ENCODE data around the gene ENC1.

DNA sequence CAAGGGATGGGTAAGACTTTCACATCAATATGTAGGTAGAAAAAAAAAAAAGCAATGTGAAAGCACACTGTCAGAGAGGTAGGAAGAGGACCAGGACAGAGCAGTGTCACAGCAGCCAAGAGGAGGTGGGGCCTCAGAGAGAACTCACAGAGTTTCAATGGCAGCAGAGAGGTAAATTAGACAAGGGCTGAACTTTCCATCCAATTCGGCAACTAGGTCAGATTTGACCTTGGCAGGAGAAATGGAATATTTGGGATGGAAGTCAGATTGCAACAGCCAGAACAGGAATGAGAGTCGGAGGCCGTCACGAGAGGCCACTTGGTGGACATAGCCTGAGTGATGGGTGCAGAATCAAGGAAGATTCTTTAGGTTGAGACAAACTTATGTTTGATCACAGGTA, 57.7 kb downstream of the ENC1 start:
- TF ChIP-seq TAF1 (IDR thresholded peaks at IDR 0.05; ENCODE audit: low read depth, low read length): no peak
- TF ChIP-seq POLR2AphosphoS5 (IDR thresholded peaks at IDR 0.05; ENCODE audit: low read depth, low read length): no peak
- TF ChIP-seq POLR2A (IDR thresholded peaks at IDR 0.05; ENCODE audit: low read depth, low read length): no peak
- no peak for TF ChIP-seq POU2F2 (IDR thresholded peaks at IDR 0.05; ENCODE audit: low read depth, low read length)
- no peak for TF ChIP-seq SPI1 (IDR thresholded peaks at IDR 0.05; ENCODE audit: low read depth, low read length)
- no peak for TF ChIP-seq PAX5 (IDR thresholded peaks at IDR 0.05; ENCODE audit: insufficient read depth, low read length, severe bottlenecking)
